HG02642 (cell line): ENCODE results near the gene CLDN20.
"Not testable (repeated sequence)": the region's sequence is repeated elsewhere in the genome, so short reads cannot be mapped to it uniquely, and the experiment has no call there.

ENCODE experiments used
- ATAC-seq: cut with Tn5 transposase; IDR thresholded peaks from one replicate; pipeline ENCODE4 v1.9.1; 2021; ENCODE audit warnings: mild to moderate bottlenecking; ENCODE audit not compliant: unreplicated experiment, poor library complexity

CLDN20 gene

DNA sequence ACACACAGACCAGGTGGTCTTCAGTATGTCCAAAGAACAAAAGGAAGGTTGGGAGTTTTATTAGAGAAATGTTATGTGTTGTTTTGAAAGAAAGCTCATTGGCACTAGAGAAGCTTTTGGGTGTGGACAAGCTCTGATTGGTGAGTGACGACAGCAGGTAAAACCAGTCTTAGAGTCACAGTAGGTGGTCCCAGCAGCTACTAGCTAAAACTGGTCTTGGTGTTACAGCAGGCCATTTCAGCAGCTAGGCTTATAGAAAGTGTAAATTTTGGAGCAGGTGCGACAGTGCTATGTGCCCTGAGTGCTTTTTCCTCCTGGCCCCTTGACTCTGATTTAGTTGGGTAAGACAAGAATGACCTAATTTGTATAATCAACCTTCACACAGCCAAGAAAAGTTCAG is 3.6 kb downstream of the CLDN20 start:
- ATAC-seq = no peak

DNA sequence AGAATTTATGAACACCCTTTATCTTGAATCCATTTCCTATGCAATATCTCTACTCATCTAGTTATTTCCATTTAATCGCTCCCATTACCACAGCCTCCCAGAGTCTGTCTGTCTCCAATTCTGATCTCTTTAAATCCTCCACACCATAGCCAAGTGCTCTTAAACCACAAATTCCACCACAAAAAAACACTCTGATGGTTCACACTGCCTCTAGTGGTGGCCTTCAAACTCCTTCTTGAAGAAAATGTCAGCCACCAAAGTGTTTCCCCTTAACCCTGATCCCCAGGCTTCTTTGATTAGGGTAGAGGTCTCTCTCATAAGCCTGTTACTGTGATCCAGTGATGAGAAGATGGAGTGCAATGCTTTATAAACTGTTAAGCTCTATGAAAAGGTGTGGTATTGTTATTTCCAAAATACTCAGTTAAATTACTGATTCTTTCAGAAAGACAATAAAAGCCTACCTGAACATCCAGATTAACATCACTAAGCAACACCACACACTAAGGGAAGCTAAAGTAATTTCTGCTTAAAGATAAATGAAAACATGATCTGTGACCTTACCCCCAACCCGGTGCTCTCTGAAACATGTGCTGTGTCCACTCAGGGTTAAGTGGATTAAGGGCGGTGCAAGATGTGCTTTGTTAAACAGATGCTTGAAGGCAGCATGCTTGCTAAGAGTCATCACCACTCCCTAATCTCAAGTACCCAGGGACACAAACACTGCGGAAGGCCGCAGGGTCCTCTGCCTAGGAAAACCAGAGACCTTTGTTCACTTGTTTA is 4.5 kb downstream of the CLDN20 start:
- ATAC-seq = not testable (repeated sequence)

DNA sequence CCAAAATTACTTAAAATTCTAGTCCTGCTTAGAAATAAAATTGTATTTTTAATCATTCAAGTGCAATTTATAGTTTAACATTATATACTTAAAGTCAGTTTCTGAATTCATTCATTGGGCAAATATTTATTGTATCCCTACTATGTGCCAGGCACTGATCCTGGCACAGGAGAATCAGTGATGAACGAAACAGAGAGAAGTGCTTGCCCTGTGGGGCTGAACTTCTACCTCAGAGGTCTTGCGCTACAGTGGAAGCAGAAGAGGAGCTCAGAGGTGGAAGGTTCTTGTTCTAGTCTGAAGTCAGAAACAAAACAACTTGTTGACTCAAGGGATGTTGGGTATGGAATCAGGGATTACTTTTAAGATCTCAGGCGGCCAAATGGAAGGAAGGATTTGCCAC is 6.0 kb downstream of the CLDN20 start:
- ATAC-seq = no peak

DNA sequence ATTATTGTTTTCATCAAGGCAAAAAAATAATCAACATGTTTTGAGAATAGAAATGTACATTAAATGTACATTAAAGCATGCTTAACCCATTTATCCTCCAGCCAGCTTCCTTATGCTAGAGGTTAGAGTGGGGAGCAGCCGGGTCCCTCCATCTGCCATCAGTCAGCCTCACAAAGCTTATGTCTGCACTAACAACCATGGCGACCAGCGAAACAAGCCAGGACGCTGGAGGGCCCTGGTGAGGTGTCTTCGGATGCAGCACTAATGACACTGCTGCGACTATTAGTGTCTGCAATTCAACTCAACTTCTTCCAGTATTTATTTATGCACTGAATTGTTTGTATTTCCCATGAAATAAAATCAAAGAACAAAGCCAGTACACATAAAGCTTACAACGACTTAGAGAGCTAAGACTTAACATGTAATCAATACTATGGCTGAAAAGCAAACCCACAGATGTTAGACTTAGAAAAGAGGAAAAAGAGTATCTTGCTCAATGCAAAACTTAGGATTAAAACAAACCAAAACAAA is 6.8 kb downstream of the CLDN20 start:
- no peak for ATAC-seq

DNA sequence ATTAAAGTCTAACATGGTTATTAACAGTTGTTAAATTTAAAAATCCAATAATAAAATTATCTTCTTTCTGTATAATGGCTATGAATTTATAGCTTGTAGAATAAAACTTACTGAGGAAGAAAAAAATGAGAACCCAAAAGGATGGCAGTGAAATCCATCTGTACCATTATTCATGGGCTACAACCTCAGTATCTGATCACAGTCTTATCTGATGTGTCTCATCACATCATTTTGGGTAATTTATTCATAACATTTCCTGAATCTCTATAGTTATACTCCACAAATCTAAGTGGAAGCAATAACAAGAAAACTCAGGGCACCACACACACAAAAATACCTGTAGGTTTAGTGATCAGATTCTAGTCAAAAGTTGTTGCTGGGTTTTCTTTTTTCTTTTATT is 7.3 kb downstream of the CLDN20 start:
- ATAC-seq = no peak

DNA sequence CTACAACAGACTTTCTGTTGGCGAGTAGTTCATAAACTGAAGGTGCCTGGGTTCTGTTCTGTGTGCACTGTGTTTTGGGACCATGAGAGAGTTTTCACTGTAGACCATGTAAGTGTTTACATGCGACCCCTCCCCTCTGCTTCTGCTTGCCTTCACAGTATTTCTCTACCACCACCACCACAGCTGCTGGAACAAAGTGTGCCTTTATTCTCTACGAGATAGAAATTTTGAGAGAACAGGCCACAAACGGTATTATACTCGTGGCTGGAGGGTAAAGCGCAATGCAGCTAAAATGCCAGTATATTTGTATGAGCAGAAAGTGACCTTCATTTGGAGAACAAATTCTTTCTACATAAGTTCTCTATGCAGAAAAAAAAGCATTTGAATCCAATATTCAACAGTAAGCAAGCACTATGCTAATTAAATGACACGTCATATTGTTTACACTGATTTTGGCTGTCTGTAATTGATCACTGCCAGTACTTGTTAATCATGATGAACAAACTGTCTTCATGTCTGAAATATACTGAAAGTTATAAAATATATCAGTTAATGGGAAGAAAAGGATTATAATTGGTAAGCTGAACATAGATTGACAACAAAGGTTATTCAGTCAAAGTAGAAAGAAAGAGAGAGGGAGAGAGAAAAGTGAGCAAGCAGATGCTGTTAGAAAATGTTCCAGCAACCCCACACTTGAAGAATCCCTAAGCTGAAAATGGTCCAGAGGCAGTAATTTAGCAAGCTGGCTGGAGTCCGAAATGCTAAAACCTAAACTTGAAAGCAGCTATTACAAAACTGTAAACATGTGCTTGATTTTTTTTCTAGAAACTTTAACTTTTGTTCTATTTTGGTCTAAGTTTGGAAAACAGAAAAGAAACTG is 8.8 kb downstream of the CLDN20 start:
- no peak for ATAC-seq

DNA sequence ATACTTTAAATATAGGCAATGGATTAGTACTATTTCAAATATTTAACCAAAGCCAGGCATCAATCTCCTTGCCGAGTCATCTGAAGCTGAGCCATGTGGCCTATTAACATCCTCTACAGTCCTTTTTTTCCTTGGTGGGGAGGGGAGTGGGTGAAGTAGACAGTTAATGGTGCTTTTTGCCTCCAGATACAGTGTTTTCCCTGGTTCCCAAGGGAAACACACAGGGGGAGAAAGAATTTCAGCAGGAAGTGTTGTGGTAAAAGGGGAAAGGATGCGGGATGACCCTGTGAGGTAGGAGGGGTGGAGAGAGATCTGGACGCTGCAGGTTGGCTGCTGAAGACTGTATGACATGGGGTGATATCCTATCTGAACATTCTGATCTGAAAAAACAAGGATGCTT is 9.6 kb downstream of the CLDN20 start:
- ATAC-seq = no peak

DNA sequence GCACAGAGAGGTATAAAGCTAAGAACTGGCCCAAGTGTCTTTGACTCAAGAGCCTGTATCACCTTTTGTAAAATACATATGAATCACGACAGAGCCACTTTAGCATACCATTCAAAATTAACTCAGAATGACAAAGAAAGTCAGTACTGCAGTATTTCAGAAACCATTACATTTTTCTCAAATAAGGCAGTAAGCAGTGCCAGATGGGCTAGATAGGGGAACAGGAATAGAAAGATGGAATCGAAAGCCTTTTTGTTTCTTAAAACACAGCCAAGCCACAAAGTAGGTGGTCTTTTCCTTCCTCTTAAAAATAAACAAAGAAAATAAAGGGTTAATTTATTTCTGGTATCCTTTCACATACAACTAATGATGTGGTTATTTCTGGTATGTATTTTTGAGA is 10.3 kb downstream of the CLDN20 start:
- ATAC-seq = no peak

DNA sequence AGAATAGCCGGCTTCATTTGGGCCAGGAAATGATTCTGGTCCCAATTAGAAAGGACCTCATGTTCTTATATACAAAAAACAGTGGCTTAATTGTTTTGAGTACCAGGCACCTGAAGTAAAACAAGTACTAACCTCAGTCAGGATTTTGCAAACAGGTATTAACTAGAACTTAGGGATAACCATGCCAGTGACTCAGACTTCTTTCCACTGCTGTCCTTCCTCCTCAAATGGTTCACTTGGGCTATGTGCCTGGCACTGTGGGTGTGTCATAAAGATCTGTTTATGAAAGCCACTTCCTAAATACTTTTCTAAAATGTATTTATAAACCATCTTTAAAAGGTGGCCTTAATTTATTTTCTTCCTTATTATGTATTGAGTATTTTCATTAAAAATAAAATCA is 10.7 kb downstream of the CLDN20 start:
- no peak for ATAC-seq

DNA sequence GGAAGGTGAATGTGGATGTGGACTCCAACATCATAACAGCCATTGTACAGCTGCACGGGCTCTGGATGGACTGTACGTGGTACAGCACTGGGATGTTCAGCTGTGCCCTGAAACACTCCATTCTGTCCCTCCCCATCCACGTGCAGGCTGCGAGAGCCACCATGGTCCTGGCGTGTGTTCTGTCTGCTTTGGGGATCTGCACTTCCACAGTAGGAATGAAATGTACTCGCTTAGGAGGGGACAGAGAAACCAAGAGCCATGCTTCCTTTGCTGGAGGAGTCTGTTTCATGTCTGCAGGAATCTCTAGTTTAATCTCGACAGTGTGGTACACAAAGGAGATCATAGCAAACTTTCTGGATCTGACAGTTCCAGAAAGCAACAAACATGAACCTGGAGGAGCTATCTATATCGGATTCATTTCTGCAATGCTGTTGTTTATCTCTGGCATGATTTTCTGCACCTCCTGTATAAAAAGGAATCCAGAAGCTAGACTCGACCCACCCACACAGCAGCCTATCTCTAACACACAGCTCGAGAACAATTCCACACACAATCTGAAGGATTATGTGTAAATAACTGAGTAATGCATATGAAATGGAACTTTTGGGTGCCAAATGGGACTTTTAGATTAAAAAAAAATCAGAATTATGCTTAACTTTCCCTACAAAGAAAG is 12.1 kb downstream of the CLDN20 start:
- no peak for ATAC-seq

DNA sequence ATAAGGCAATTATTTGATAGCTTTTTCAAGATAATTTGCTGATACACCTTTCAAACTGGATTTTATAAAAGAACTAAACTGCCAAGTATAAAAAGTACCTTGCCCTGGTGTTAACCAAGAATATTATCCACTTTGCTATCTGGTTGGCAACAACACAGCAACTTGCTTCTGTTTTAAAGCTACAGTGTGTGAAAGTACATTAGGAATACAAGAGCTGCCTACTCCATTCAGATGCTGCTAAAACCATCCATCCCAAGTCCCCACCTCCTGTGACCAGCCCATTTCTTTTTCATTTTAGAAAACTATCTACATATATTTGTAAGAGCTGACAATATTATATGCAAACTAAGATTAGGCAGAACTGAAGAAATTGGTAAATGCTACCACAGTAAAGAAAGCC is 12.8 kb downstream of the CLDN20 start:
- ATAC-seq = no peak

DNA sequence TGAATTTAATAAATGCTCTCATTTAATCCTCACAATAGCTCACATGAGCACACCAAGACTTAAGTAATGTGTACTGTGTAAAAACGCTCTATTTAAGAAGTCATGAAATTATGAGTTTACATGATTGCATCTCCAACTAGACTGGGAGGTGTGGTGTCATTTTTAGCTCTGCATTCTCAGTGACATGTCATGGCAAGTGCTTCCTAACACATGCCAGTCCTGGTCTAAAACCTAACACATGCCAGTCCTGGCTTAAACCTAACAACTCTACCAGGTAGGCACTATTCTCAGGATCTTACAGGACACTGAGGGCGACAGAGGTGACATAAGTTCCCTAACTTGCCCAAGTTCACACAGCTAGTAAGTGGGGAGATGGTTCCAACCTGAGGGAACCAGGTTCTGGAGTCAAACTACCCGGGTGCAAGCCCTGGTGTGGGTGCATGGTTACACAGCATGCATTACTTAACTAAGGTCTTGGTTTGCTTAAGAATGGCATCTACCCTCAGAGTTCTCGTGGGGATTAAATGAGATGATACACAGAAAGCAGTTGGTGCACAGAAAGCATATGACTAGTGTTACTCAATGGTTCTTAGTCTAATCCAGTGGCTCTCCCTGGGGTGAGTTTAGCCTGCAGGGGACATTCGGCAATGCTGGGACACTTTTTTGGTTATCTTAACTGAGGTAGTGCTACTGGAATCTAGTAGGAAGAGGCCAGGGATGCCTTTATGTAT is 14.7 kb downstream of the CLDN20 start:
- ATAC-seq = no peak

DNA sequence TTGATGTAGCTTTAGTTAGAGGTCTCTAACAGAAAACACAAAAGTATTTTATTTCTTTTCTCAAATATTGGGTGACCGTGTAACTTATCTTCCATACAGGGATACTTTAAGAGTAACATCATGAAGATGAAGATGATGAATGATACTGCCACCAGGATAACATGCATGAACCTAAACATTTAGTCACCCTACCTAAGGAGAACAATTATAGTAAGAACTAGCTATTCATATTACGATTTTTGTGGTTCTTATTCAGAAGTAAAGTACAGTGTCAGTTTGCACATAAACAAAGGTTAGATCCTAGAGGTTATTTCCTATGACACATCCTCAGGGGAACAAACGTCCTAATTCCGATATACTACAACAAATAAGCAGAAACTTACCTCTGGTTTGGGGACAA is 21.0 kb downstream of the CLDN20 start:
- ATAC-seq = no peak

DNA sequence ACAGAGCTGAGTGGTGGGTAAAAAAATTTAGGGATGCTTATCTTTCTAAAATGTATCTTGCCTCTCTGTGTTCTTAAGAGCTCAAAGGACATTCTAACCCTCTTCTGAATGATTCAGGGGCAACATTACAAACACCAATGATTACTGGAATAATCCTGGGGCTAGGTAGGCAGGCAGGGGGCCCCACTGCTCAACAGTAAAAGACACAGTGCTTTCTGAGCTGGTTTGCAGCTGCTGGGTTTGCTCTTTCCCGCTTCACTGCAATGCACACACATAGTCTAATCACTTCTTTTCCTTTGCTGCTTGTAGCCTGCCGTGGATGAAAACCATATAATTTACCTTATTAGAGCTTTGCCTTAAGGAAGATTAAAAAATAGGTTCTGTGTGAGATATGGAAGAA is 23.9 kb downstream of the CLDN20 start:
- ATAC-seq = no peak

DNA sequence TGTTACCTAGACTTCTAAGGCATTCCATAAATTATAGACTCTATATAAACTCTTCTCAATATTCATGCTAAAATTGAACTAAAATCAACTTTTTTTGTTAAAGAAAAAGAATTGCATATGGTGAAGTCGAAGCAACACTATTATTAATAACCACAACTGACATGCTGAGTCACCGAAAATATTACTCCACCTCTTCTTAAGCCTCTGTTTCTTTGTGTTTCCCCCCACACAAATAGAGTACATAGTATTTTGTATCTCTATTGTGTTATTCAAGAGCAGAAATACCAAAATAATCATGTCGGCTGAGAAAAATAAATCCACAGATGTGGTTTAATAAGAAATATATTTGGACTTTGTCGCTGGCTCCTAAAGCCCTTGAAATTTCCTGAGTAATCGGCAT is 26.7 kb downstream of the CLDN20 start:
- ATAC-seq = no peak

DNA sequence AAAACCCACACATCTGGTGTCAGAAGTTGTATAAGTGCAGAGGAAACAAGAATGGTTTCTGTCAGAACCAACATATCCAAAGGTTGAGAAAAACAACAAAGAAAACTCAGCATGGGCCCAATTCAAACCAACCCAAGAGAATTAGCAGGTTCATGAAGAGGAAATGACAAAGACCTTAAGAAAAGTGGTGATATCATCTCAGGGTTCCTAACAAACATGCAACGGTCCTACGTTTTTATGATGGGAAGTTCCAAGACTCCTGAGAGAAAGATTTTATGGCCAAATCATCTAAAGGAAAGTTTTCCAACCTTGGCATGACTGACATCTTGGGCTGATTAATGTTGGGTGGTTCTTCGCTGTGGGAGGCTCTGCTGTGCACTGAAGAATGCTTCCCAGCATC is 27.5 kb downstream of the CLDN20 start:
- no peak for ATAC-seq

DNA sequence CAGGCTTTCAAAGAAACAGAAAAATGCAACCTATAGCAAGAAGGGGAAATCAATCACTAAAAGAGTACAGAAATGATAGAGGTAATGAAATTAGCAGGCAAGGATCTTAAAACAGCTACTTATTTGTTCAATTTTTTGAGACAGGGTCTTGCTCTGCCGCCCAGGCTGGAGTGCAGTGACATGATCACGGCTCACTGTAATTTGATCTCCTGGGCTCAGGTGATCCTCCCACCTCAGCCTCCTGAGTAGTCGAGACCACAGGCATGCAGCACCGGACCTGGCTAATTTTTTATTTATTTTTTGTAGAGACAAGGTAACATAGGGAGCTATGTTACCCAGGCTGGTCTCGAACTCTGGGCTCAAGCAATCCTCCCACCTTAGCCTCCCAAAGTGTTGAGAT is 28.9 kb downstream of the CLDN20 start:
- ATAC-seq = no peak

DNA sequence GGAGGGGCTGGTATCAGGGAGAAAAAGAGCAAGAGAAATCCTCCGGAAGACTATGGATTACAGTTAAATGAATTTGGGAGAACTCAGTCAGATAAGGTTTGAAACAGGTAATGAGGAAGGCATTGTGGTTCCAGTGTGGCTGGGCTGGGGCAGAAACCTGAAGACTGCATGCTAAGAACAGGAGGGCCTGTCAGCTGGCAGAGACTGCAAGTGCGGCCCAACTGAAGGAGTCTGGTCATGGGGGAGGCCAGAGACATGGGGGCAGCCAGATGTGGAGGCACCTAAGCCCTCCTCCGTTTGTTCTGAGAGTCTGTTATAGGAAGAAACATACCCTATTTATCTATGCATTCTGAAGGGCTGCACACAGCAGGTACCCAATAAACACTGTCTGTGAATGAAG is 33.9 kb downstream of the CLDN20 start:
- ATAC-seq = no peak

DNA sequence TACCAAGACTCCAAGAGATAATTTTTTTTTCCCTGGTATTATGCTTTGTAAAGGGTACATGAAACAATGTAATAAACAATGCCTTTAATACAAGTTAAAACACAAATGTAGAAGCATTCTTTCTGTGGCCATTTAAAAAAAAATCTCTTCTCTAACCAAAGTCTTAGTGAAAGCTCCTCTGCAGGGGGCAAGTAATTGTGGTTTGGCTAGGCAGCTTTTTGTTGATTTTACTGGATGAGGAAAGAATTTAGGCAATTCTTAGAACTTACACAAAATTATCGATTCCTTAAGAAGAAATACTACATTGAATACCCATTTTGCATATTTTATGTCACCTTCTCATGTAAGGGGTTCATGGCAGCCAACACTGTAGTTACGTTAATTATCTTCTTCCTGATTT is 38.1 kb downstream of the CLDN20 start:
- no peak for ATAC-seq

DNA sequence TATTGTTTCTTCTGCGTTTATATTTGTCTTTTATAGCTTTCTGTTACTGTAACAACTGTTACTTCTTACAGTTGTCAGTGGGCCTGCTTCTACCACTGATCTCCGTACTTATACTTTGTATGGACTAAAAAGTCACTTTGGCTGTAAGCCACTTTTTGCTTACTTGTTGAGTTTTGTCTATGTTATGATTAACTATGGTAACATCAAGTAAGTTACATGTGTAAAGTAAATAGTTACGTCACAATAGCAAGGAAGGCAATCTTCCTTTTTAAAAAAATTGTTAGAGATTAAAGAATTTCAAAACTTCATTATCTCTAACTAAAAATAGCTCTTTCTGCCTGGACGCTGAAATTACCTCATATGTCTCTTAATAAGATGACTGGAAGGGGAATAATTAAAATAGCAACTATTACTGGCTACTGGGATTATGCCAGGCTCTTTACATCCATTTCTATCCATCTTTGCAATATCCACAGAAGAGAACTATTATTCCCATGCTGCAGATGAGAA is 39.6 kb downstream of the CLDN20 start:
- ATAC-seq = no peak
